Measurements from ENCODE around the gene TAS2R14.

TAS2R14 gene

DNA sequence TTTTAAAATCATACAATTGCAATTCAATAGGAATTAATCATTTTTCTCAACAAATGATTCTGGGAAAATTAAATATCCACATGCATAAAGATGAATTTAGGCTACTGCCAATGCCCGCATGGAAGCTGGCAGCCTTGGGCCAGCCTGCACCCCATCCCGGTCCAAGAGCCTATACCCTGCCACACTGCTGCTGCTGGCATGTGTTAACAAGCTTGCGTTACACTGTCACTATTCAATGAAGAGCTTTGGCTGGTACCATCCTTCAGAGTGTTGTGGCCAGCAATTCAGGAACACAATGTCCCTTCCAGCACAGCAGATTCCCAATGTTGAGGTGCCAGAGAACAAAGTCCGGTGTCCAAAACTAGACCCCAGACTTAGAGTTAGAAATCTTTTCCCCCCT, 13.6 kb upstream of the TAS2R14 start:
- no peaks in the 10 kb centered on the region for H3K4me1 ChIP-seq
- H3K9me3 ChIP-seq: no peaks in the 10 kb centered on the region
- no peak for DNase-seq
- no peaks in the 10 kb centered on the region for H3K27me3 ChIP-seq
- TF ChIP-seq, protein P1, sequence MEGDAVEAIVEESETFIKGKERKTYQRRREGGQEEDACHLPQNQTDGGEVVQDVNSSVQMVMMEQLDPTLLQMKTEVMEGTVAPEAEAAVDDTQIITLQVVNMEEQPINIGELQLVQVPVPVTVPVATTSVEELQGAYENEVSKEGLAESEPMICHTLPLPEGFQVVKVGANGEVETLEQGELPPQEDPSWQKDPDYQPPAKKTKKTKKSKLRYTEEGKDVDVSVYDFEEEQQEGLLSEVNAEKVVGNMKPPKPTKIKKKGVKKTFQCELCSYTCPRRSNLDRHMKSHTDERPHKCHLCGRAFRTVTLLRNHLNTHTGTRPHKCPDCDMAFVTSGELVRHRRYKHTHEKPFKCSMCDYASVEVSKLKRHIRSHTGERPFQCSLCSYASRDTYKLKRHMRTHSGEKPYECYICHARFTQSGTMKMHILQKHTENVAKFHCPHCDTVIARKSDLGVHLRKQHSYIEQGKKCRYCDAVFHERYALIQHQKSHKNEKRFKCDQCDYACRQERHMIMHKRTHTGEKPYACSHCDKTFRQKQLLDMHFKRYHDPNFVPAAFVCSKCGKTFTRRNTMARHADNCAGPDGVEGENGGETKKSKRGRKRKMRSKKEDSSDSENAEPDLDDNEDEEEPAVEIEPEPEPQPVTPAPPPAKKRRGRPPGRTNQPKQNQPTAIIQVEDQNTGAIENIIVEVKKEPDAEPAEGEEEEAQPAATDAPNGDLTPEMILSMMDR (IDR thresholded peaks at IDR 0.05; ENCODE audit: low read depth, low read length): no peak
- no peak overlapping the region for H3K4me3 ChIP-seq (ENCODE audit: low read depth, low read length)
- no peaks in the 10 kb centered on the region for H3K36me3 ChIP-seq

- no peaks in the 10 kb centered on the region for H3K4me1 ChIP-seq
- H3K9me3 ChIP-seq: no peaks in the 10 kb centered on the region
Measured at GRCh38 chr12:10943167-10943566, 4.1 kb upstream of the TAS2R14 start.

DNA sequence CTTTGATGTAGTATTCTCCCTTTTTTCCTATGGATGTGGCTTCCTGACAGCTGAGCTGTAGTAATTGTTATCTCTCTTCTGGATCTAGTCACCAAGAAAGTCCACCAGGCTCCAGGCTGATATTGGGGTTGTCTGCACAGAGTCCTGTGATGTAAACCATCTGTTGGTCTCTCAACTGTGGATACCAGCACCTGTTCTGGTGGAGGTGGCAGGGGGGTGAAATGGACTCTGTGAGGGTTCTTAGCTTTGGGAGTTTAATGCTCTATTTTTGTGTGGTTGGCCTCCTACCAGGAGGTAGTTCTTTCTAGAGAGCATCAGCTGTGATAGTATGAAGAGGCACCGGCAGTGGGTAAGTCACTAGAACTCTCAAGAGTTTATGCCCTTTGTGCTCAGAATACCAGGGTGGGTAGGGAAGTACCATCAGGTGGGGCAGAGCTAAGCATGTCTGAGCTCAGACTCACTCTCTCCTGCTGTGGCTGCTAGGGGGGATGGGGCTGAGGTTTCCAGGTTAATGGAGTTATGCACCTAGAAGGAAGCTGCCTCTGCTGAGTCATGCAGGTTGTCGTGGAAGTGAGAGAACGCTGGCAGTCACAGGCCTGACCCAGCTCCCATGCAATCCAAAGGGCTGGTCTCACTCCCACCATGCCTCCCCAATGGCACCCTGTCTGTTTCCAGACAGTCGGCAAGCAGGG, 3.0 kb upstream of the TAS2R14 start:
- H3K4me3 ChIP-seq (ENCODE audit: low read depth, low read length): no peak overlapping the region
- no peaks in the 10 kb centered on the region for H3K4me1 ChIP-seq
- H3K27me3 ChIP-seq: no peaks in the 10 kb centered on the region
- TF ChIP-seq, protein P1 (IDR thresholded peaks at IDR 0.05; ENCODE audit: low read depth, low read length): no peak
- H3K36me3 ChIP-seq: no peaks in the 10 kb centered on the region
- H3K9me3 ChIP-seq: no peaks in the 10 kb centered on the region
- peak; percentile 9 for DNase-seq

More at GRCh38 chr12:10943167-10943566, 4.1 kb upstream of the TAS2R14 start:
- DNase-seq: no peak
- Histone ChIP-seq H3K4me3 (ENCODE audit: low read depth, low read length) (no peak overlapping the region), H3K27me3 (no peaks in the 10 kb centered on the region), H3K36me3 (no peaks in the 10 kb centered on the region)
- TF ChIP-seq, protein P1 (IDR thresholded peaks at IDR 0.05; ENCODE audit: low read depth, low read length): no peak

- no peaks in the 10 kb centered on the region for H3K27me3 ChIP-seq
Measured at GRCh38 chr12:10941369-10941768, 2.3 kb upstream of the TAS2R14 start.

DNA sequence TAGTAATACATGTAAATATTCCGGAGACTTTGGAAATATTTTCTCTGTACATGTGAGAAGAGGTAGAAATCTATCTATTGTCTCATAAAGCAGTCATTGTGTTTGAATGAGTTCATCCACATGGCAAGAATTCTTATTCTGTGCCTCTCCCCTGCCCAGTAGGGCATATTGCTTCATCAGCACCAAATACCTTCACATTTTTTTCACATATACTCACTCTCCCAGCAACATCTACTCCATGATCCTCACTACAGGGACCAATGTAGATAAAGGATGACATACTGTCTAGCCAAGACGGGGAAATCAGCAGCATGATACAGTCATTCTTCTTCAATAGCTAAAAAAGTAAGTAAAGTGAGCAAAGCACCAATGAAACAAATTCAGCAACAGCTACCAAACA, 1.3 kb upstream of the TAS2R14 start:
- TF ChIP-seq, protein P1 (IDR thresholded peaks at IDR 0.05; ENCODE audit: low read depth, low read length): no peak
- Histone ChIP-seq H3K36me3 (no peaks in the 10 kb centered on the region), H3K27me3 (no peaks in the 10 kb centered on the region), H3K4me3 (ENCODE audit: low read depth, low read length) (no peak overlapping the region), H3K4me1 (no peaks in the 10 kb centered on the region), H3K9me3 (no peaks in the 10 kb centered on the region)
- no peak for DNase-seq

More at GRCh38 chr12:10941369-10941768, 2.3 kb upstream of the TAS2R14 start:
- H3K4me1 ChIP-seq: no peaks in the 10 kb centered on the region
- TF ChIP-seq, protein P1 (IDR thresholded peaks at IDR 0.05; ENCODE audit: low read depth, low read length): no peak
- H3K9me3 ChIP-seq: no peaks in the 10 kb centered on the region
- no peaks in the 10 kb centered on the region for H3K36me3 ChIP-seq
- H3K4me3 ChIP-seq (ENCODE audit: low read depth, low read length): no peak overlapping the region
- no peak for DNase-seq

GRCh38 chr12:10936506-10936905, 2.6 kb downstream of the TAS2R14 start:
- H3K9me3 ChIP-seq: no peaks in the 10 kb centered on the region
- TF ChIP-seq, protein P1 (IDR thresholded peaks at IDR 0.05; ENCODE audit: low read depth, low read length): no peak
- no peak for DNase-seq
- H3K27me3 ChIP-seq: no peaks in the 10 kb centered on the region
- no peaks in the 10 kb centered on the region for H3K36me3 ChIP-seq
- no peaks in the 10 kb centered on the region for H3K4me1 ChIP-seq
- H3K4me3 ChIP-seq (ENCODE audit: low read depth, low read length): no peak overlapping the region
